Left renal pelvis (tissue), 4 donors: ENCODE measurements around the gene LARP7. TPM values are rescaled to one million over a fixed set of nuclear protein-coding genes. Genes with fewer than 3 reads are reported as not detected.
"Not testable (repeated sequence)": the region's sequence is repeated elsewhere in the genome, so short reads cannot be mapped to it uniquely, and the experiment has no call there.

ENCODE experiments used
- DNase-seq, 4 donors: peaks; one replicate each; pipeline ENCODE4 v3.0.0-alpha.2; 2013; ENCODE audit warnings: low read depth in 4 of 4, low spot score in 3 of 4
- polyA plus RNA-seq, 4 donors: library from polyadenylated mRNA; unstranded; fragments of 120-200 nt; gene quantifications; one replicate each; pipeline ENCODE4 v1.2.1, GENCODE V29; 2013; ENCODE audit not compliant: insufficient read length in 4 of 4

The LARP7 gene
- polyA plus RNA-seq, 4 donors, result 67.4 to 117 (median 108) TPM

DNA sequence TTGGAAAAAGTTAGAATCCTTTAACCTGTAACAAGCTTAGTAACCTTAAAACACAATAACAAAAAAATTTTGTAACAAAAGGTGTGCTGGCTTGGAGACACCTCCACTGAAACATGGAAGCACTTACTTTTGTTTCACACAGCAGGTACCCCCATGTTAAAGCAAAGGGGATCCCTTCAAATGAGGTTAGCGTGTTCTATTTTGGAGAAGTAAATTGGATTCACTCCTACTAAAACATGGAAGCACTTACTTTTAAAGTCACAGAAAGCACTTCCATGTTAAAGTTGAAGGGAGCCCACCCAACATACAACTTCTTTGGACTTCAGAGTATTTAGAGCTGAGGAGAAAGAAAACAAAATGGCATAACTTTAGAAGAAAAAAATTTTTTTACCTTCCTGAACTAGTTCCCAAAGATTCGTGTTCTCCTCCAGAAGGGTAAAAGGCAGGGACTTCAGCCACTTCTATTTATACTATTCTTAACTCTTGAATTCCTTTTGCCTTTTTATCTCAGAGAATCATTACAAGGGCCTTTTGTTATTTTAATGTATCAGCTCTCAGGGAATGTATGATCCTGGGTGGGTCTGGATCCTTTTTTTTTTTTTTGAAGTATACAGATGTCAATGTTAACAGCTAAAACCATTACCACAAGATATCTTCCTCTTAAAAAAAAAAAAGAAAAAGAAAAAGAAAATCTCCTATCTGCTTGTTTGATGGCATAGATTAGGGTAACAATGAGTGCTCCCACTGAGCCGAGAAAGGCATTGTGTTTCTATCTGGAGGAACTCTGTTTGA is 11.5 kb downstream of the LARP7 start:
- no peak for DNase-seq

DNA sequence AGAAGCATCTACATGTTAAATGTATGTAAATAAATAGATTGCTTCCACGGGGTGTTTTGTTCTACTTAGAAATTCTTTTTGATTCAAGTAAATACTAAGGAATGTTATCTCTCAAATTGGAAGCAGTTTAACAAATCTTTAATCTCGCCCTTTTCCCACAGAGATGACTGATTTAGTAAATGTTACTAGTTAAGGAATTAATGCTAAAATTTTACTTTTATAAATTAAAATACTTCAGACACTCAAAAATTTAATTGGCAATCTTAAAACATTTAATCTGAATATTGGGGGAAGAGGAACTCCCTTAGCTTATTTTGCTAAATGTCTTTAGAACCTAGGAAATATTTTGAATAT is 12.1 kb downstream of the LARP7 start:
- no peak for DNase-seq

DNA sequence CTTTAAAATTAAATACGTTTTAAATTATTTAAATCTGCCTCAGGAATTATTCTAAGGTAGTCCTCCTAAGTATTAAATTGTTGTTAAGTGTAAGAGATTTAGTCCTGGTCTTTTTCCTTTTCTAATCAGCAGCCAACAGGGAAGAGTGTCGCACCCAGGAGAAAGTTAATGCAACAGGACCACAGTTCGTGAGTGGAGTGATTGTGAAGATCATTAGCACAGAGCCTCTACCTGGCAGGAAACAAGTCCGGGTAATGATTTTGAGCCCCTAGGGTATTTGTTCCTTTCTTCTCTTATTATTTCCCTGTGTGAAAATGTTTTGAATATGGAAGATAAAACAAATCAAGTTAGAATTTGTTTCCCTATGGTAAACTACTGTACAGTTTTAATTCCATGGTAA is 13.4 kb downstream of the LARP7 start:
- DNase-seq, result no peak

DNA sequence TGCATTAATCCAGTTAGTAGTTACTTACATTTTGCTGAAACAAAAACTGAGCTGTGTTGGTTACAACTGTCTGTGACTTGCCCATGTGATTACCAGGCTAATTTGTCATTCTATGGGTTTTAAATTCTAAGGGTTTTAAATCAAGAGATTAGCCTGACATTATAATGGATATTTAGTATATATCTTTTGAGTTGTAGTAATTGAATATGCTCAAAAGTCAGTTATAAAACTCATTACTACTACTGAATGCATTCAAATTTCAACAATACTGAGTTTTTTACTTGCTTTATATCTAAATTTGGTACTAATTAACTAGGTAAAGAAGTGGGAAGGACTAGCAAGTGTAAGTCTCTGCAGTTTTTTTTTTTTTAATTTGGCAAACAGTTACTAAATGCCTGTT is 14.7 kb downstream of the LARP7 start:
- DNase-seq, result no peak

DNA sequence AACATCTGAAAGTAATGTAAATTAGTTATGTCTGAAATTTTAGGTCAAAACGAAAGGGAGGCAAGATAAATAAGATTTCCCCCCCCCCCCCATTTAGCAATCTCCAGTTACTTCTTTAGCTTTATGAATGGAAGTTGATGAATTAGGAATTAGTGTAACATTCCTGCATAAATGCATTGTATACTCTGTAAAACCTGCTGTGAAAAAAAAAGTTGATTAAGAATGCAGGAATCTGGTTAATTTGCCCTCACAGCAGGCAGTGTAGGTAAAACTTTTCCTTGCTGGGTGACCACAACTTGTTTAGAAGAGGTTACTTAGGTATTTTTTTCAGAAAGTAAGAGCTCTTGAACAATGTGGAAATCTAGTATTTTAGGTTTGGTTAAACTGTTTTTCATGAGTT is 15.3 kb downstream of the LARP7 start:
- DNase-seq, result no peak

DNA sequence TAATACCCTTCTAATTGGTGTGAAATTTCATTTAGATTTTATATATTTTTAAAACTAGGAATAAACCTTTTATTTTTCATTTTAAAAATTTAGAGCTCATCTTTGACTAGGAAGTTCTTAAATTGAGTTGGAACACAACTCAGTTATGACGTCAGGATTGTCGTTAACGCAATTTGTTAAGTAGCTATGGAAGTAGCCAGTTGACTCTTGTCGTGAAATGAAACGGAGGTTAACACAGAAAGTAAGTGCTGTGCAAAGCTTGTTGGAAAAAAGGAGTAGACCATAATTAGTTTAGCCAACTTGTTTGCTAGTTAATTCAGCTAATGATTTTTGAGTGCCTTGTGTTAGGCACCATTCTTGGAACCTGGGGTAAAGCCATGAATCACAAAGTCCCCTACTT is 18.3 kb downstream of the LARP7 start:
- DNase-seq, result no peak

DNA sequence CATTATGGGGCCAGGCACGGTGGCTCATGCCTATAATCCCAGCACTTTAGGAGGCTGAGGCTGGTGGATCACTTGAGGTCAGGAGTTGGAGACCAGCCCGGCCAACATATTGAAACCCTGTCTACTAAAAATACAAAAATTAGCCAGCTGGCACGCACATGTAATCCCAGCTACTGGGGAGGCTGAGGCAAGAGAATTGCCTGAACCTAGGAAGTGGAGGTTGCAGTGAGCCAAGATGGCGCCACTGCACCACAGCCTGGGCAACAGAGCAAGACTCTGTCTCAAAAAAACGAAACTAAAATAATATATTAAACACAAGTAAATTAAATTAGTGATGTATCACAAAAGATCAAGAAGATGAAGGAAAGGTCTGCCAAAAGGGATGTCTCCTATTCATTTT is 19.2 kb downstream of the LARP7 start:
- not testable (repeated sequence) for DNase-seq

DNA sequence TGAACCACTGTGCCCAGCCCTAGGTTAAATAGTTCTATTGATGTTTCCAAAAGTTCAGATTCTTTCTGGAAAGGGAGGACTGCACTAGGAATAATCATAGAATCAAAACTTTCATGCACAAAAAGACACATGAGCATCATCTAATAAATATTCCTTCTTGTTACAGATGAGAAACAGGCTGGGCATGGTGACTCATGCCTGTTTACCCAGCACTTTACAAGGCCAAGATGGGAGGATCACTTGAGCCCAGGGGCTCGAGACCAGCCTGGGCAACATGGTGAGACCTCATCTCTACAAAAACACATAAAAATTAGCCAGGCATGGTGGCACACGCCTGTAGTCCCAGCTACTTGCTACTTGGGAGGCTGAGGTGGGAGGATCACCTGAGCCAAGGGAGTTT is 27.7 kb downstream of the LARP7 start:
- no peak for DNase-seq

DNA sequence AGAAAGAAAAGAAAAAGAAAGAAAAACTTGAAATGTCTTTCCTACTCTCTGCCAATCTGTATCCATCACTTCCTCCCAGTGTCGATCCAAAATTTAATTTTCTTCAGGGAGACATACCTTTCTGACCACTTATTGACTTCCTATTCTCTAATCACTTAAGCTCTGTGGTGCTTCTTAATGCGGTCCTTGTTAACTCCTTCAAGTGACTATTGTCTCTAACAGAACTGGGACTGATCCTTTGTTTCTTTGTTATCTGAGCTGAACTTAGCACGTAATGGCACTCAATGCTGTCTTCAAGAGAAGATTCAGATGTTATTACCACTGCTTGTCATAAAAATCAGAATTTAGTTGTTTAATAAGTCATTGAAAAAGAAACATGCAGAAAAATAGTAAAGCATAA is 31.2 kb downstream of the LARP7 start:
- DNase-seq, result no peak

DNA sequence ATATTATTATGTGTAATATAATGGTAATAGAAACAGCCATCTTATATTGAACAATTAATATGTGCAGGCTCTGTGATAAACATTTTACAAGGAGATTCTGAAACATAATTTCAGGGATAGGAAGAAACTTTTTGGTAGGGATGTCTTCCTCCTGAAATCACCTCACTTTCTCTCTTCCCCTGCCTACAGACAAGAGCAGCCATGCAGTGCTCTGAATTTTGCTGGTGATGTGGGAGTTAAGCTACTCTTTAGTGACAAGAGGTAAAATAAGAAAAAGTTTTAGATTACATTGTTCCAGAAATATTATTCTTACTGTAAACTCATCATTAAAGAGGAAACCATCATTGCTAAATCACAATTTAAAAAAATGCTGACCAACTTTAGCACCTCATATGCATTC is 36.1 kb downstream of the LARP7 start:
- DNase-seq, result no peak

DNA sequence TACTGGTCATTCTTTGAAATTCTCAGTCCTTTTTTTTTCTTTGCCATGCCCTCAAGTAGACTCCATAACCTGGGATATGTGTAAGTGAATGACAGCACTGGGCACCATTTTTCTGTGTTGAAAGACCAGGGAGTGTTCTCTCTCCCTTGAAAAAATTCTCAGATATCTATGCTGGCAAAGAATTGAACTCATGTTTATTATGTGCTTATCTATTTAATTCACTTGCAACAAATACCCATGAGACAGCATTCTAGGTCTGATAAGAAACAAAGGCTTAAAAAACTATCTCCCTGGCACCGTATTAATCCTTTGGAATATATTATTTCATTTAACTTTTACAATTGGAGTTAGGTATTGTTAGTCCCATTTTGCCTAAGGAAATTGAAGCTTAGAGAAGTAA is 36.7 kb downstream of the LARP7 start:
- no peak for DNase-seq

DNA sequence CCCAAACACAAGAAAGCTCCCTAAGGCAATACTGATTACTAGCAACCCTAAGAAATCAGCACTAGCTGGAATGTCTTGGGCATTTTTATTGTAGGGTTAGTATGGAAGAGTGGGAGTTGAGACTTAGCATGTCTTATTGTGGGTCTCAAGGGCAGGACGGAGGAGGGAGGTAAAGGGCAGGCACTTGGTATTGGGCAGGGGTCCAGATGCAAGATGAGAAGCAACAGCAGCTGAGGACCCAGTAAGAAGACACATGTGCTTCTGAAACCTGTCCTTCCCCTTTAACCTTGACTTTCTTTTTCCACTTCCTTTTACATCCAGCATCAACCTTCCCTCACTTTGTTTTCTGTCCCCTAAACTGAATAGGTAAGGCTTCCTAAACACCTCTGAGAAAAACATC is 37.4 kb downstream of the LARP7 start:
- no peak for DNase-seq

DNA sequence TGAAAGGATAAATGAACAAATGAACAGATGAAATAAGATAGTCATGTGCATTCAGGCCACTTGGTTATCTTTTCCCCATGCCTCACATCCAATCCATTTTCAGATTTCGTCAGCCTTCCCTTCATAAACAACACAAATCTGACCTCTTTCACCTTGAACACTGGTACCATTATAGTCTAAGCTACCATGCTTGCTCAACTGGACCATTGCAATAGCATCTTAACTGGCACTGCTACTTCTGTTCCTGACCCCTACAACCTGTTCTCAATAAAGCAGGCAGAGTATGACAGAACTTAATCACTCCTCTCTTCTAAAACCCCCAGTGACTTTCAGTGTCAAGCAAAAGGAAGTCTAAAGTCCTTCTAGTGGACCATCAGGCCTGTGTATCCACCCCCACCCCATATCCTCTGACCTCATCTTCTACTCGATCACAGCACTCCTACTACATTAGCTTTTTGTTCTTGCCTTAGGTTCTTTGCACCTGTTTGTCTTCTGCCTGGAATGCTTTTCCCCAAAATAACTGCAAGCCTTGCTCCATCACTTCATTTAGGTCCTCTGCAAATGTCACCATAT is 40.7 kb downstream of the LARP7 start:
- DNase-seq, result no peak

DNA sequence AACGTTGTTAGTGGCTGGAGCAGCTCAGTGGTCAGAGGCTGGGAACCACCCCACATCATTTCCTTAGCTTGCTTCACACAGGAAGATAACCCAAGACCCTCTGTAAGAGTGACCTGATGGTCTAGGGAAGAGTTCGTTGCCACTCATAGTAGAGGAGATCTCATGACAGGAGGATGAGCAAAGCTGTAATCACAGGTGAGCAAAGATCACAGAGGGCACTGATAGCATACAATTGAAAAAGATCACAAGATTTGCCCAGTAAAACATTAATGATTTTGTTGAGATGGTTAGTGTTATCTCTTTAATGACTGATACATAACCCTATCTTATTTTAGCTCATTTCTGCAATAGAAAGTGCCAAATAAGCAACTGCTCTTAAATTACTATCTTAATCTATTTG is 44.1 kb downstream of the LARP7 start:
- no peak for DNase-seq

DNA sequence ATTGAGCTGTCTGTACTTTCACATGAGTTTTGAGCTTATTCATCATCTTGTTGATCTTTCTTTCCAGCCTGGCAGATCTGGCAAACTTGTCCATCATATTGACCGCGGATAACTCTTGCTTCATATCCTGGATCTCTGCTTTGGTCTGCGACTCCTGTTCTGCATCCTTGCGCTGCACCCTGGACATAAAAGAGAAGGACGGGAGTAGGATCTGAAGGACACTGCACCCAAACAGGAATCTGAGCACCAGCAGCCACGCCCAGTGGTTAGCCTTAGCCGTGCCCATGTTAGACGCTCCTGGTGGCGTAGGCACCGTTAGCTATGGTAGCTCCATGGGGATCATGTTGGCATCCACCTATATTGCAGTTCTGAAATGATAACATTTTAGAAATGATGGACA is 56.6 kb downstream of the LARP7 start:
- DNase-seq, result no peak

DNA sequence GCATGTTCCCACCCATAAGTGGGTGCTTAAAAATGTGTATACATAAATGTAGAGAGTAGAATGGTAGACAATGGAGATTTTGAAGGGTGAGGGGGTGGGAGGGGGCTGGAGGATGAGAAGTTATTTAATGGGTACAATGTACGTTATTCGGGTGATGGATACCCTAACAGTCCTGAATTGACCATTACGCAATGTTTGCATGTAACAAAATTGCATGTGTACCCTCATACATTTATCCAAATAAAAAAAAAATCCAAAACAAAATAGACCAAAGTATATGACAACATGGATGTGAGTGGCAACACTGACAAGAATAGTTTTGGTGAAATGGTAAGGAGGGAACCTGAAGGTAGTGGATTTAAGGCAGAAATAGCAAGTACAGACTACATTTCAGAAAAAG is 63.7 kb downstream of the LARP7 start:
- no peak for DNase-seq

DNA sequence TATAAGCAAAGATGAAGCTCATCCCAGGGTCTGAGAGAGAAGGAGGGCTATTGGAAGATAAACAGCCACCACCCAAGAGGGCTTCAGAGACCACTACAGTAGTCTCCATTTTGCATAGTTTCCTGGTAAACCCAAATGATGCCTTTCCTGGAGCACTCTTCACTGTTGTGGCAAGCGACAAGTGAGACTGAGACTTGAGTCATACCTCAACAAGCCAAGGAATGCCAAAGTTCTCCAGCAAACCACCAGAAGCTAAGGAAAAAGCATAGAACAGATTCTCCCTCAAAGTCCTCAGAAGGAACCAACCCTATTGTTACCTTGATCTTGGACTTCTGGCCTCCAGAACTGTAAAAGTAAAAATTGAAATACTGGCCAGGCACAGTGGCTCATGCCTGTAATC is 65.9 kb downstream of the LARP7 start:
- DNase-seq, result no peak

DNA sequence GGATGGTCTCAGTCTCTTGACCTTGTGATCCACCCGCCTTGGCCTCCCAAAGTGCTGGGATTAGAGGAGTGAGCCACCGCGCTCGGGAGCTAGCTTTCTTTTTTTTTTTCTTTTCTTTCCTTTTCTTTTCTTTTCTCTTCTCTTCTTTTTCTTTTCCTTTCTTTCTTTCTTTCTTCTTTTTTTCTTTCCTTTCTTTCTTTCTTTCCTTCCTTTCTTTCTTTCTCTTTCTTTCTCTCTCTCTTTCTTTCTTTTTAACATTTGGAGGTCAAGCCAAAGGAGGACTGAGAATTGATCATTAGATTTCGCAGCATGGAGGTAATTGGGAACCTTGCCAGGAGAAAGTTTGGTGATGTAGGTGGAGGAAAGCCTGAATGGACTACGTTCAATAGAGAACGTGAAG is 67.4 kb downstream of the LARP7 start:
- no peak for DNase-seq

DNA sequence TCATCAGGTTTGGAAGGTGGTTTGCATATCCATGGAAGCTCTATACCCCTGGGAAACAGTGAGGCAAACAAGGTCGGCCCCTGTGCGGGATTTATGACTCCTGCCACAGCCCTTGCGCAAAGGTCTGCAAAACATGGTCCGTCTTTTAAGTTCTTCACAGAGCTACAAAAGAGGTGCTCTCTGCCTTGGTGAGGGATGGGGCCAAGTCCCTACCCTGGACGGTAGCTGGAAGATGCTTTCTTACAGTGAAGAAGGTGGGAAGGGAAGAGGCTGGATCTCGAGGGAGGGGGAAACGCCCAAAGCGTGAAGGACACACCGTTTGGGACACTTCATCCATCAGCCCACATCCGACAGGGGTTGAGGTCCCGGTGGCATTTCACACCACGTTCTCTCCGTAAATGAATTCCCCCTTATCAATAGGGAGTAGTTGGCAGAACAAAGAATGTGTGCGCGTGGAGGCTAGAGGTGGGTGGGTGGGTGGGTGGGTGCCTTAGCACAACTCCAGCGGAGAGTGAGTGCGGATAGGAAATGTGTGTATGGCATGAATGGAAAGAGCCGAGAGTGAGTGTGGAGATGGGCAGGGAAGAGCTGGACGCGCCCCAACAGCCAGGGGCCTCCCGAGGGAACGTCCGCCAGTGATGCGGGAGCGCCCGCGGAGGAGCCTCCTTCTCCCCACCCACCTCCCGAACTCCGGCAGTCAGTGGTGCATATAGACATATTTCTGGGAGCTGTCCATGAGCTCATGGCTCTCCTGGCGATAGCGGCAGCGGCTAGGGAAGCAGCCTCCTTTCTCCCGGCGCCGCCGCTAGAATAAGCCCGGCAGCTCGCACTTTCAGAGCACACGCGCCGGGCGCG is 68.3 kb downstream of the LARP7 start:
- peak in 1 of 4 donors; percentile 51 for DNase-seq

DNA sequence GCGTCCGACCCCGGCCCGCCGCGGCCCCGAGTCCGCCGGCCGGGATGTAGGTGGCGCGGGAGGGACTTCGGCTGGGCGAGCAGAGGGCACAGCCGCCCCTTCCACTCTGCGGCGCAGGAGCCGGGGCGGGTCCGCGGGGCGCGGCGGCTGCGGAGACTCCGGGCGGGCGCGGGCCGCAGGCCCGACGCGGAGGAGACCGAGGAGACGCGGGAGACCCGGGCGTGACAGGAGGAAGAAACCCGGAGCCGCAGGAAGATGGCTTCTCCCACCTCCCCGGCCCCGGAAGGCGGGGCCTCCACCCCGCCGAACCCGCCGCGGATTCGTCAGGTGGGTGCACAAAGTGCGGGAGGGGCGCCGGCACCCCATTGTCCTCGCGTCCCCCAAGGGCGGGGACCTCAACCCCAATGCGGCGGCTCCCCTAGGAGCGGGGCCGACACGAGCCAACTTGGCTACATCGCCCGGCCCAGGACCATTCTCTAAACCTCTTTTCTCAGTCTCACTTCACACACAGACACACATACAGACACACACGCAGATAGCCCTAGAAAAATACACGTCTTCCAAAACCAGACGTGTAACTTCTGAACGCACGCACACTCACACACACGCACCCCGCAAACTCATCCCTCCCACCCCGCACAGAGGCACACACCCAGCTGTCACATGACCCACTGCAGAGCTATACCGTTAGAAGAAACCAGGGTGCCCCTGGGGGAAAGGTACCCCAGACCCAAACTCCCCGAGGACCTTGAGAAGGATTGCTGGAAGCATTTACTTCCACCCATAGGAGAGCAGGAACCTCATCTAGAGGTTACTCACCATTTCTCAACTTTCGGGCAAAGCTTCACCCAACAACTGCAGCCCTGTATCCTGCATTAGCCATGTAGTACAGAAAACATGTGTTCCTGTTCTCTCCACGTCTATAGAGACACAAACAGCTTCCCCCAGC is 69.2 kb downstream of the LARP7 start:
- not testable (repeated sequence) for DNase-seq

DNA sequence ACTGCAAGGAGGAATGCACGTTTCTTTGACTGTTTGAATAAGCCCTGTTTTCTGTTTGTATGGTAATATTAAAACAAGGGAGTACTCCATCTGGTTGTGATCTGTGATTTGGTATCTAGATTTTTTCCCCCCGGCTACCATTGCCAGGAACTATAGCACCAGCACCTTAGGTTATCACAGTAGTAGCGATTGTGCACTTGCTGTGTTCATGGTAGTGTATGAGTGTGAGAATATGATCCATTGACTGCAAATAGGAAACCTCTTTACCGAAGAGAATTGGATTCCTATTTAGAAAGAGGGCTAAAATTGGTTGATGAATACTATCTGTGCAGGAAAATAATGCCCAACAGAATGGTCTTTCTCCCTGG is 69.9 kb downstream of the LARP7 start:
- no peak for DNase-seq
